Measurements from ENCODE around the gene SLC9A5.

SLC9A5 gene

GRCh38 chr16:67291461-67291860 lies 42.7 kb downstream of the SLC9A5 start:
- H3K36me3 ChIP-seq (ENCODE audit: control insufficient read depth, insufficient read depth, low read length), result no peaks in the 10 kb centered on the region
- peaks cover 2% of the 10 kb centered on the region for H3K27me3 ChIP-seq (replicated peaks; ENCODE audit: control insufficient read depth, insufficient read depth, low read length)
- DNase-seq (ENCODE audit: extremely low read depth, insufficient read length), result no peak
- no peak for TF ChIP-seq CTCF (IDR thresholded peaks at IDR 0.05; ENCODE audit: insufficient read depth, low read length, poor library complexity, severe bottlenecking)
- H3K4me3 ChIP-seq (replicated peaks; ENCODE audit: low read depth, low read length), result no peak overlapping the region

- Histone ChIP-seq H3K27me3 (replicated peaks; ENCODE audit: control insufficient read depth, insufficient read depth, low read length) (peaks cover 2% of the 10 kb centered on the region), H3K4me3 (replicated peaks; ENCODE audit: low read depth, low read length) (no peak overlapping the region), H3K36me3 (ENCODE audit: control insufficient read depth, insufficient read depth, low read length) (no peaks in the 10 kb centered on the region)
- no peak for TF ChIP-seq CTCF (IDR thresholded peaks at IDR 0.05; ENCODE audit: insufficient read depth, low read length, poor library complexity, severe bottlenecking)
- no peak for DNase-seq (ENCODE audit: extremely low read depth, insufficient read length)
These were observed 45.5 kb downstream of the SLC9A5 start for GRCh38 chr16:67294171-67294757.

- TF ChIP-seq CTCF (IDR thresholded peaks at IDR 0.05; ENCODE audit: insufficient read depth, low read length, poor library complexity, severe bottlenecking), result no peak
- peaks cover 2% of the 10 kb centered on the region for H3K27me3 ChIP-seq (replicated peaks; ENCODE audit: control insufficient read depth, insufficient read depth, low read length)
- no peak for DNase-seq (ENCODE audit: extremely low read depth, insufficient read length)
- no peak overlapping the region for H3K4me3 ChIP-seq (replicated peaks; ENCODE audit: low read depth, low read length)
- H3K36me3 ChIP-seq (ENCODE audit: control insufficient read depth, insufficient read depth, low read length), result no peaks in the 10 kb centered on the region
These were observed 46.2 kb downstream of the SLC9A5 start for GRCh38 chr16:67294938-67295361.

GRCh38 chr16:67296420-67296819 lies 47.6 kb downstream of the SLC9A5 start:
- peaks cover 2% of the 10 kb centered on the region for H3K27me3 ChIP-seq (replicated peaks; ENCODE audit: control insufficient read depth, insufficient read depth, low read length)
- no peak overlapping the region for H3K4me3 ChIP-seq (replicated peaks; ENCODE audit: low read depth, low read length)
- no peaks in the 10 kb centered on the region for H3K36me3 ChIP-seq (ENCODE audit: control insufficient read depth, insufficient read depth, low read length)
- DNase-seq (ENCODE audit: extremely low read depth, insufficient read length), result no peak
- TF ChIP-seq CTCF (IDR thresholded peaks at IDR 0.05; ENCODE audit: insufficient read depth, low read length, poor library complexity, severe bottlenecking), result no peak

GRCh38 chr16:67298277-67298676 lies 49.5 kb downstream of the SLC9A5 start:
- H3K4me3 ChIP-seq (replicated peaks; ENCODE audit: low read depth, low read length), result no peak overlapping the region
- no peak for DNase-seq (ENCODE audit: extremely low read depth, insufficient read length)
- no peak for TF ChIP-seq CTCF (IDR thresholded peaks at IDR 0.05; ENCODE audit: insufficient read depth, low read length, poor library complexity, severe bottlenecking)
- no peaks in the 10 kb centered on the region for H3K36me3 ChIP-seq (ENCODE audit: control insufficient read depth, insufficient read depth, low read length)
- H3K27me3 ChIP-seq (replicated peaks; ENCODE audit: control insufficient read depth, insufficient read depth, low read length), result peaks cover 2% of the 10 kb centered on the region

GRCh38 chr16:67299269-67299668 lies 50.5 kb downstream of the SLC9A5 start:
- no peaks in the 10 kb centered on the region for H3K36me3 ChIP-seq (ENCODE audit: control insufficient read depth, insufficient read depth, low read length)

More at GRCh38 chr16:67299269-67299668, 50.5 kb downstream of the SLC9A5 start:
- no peak for DNase-seq (ENCODE audit: extremely low read depth, insufficient read length)
- H3K4me3 ChIP-seq (replicated peaks; ENCODE audit: low read depth, low read length), result no peak overlapping the region
- H3K27me3 ChIP-seq (replicated peaks; ENCODE audit: control insufficient read depth, insufficient read depth, low read length), result peaks cover 2% of the 10 kb centered on the region
- no peak for TF ChIP-seq CTCF (IDR thresholded peaks at IDR 0.05; ENCODE audit: insufficient read depth, low read length, poor library complexity, severe bottlenecking)

Data from GM06990 (cell line).